Femur (tissue), 1 donor: ENCODE measurements around the gene BLACAT1.

Experiments
- DNase-seq: peaks from one replicate; pipeline ENCODE4 v3.0.0-alpha.2; 2017

BLACAT1 gene

DNA sequence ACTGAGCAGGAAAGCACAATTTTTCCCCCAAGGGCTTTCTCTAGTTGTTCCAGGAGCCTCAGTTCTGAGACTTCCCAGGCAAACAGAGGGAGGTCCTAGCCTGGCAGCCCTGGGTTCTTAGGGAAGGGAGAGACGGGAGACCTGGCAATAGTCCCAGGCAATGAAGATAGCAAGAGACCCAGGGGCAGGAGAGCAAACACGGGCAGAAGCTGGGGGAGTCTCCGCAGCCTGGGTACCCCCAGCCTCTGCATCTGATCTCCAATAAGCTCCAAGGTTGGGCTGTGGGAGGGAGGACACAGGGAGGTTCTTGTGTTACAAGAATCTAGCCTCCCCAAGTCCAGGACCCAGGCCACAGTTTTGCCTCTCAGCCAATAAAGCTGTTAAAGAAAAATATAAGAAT, 2.4 kb downstream of the BLACAT1 start:
- DNase-seq: no peak

DNA sequence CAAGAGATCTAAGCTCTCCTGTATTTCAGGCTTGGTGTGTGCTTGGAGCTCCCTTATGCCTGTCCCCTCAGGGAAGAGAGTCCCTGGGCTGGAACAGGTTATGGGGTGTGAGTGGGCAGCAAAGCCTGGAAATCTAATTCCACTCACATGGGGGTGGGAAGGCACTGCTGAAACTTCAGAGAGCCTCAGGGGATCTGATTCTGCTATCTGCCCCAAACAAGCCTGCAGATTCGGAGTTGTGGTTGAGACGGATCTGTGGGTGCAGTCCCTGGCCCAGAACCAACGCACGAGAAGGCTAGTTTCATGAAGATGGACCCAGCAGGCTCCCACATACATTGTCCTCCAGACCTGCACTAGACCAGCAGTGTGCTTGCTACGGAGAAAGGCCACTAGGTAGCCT, 2.9 kb downstream of the BLACAT1 start:
- DNase-seq: no peak

GRCh38 chr1:205452364-205452763, 3.5 kb downstream of the BLACAT1 start:
- no peak for DNase-seq

GRCh38 chr1:205451759-205452164, 4.1 kb downstream of the BLACAT1 start:
- DNase-seq: no peak

DNA sequence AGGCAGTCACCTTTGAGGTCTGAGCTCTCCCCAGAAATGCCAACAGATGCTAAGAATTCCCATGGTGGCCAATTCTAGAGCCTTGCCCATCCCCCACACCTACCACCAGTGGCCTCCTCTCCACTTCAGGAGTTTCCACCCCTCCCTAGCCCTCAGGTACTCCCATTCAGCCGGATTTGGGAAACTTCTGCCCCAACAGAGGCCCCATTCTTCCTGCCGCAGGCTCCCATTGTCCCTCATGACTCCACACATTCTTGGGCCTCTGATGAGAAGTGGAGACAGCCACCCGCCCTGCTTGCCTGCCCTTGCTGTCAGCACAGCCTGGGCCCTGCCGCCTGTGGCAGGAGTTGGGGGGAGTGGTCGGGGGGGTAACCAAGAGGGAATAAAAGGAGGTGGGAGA, 4.6 kb downstream of the BLACAT1 start:
- DNase-seq: no peak

GRCh38 chr1:205450448-205450847, 5.4 kb downstream of the BLACAT1 start:
- no peak for DNase-seq

GRCh38 chr1:205449750-205450443, 5.9 kb downstream of the BLACAT1 start:
- DNase-seq: peak; percentile 54

- no peak for DNase-seq
Observed at GRCh38 chr1:205449254-205449749, 6.5 kb downstream of the BLACAT1 start.

DNA sequence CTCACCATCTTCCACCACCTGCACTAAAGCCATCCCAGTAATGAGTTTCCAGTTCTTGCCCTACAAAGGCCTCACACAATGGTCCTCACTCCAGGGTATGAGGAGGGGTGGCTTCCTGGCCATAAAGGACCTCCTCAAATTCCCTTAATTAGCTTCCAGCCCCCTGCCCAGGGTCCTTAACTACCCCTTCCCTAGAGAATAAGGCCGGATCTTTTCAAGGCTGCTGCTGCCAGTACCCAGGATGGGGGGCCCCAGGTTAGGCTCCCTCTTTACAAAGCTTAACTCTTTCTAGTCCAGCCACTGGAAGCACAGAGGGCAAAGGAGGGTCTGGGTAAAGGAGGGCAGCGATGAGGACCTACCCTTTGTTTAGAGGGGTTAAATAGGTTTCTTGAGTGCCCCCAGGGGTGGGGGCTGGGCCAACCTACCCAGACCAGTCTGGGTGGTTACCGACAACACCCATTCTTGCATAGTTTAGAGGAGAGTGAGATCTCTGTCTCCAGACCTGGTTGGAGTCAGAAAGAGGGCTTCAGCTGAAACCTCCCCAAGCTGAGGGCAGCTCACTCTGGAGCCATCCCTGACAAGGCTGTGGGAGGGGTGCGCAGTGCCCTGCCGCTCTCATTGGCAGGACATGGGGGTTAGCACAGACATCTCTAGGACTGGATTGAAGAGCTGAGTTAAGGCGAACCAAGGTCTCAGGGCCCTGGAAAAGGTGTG, 7.1 kb downstream of the BLACAT1 start:
- DNase-seq: no peak

- DNase-seq: no peak
Observed at GRCh38 chr1:205447457-205448341, 8.1 kb downstream of the BLACAT1 start.

GRCh38 chr1:205446828-205447227, 9.0 kb downstream of the BLACAT1 start:
- no peak for DNase-seq

GRCh38 chr1:205445646-205445935, 10.3 kb downstream of the BLACAT1 start:
- no peak for DNase-seq

GRCh38 chr1:205444931-205445645, 10.8 kb downstream of the BLACAT1 start:
- DNase-seq: peak; percentile 88

DNA sequence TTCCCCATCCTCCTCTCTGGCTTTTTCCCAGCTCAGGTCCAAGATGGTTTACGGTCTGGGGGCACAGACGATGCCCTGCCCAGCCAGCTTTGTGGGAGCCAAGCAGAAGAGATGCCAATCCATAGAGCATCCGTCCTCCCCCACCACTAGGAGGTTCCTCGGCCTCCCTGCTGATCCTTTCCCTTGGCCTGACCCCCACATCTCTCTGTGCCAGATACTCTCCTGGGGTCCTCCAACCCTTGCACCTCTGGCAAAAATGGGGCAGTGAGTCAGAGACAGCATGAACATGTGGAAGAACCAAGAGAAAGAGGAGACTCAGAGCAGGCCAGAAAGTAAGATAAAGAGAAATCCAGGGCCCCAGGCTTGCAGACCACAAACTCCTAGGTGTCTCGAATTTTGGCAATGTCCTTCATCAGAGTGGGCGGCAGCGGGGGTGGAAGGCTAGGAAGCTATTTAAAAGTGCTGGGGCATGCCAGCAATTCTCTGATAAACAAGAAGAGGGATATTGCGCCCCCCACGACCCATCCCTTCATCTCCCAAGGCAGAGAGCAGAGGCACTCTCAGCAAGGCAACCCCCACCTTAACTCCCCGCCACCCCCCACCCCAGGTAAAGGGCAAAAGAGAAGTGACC, 11.4 kb downstream of the BLACAT1 start:
- DNase-seq: no peak

- no peak for DNase-seq
Observed at GRCh38 chr1:205443585-205444299, 12.1 kb downstream of the BLACAT1 start.

DNA sequence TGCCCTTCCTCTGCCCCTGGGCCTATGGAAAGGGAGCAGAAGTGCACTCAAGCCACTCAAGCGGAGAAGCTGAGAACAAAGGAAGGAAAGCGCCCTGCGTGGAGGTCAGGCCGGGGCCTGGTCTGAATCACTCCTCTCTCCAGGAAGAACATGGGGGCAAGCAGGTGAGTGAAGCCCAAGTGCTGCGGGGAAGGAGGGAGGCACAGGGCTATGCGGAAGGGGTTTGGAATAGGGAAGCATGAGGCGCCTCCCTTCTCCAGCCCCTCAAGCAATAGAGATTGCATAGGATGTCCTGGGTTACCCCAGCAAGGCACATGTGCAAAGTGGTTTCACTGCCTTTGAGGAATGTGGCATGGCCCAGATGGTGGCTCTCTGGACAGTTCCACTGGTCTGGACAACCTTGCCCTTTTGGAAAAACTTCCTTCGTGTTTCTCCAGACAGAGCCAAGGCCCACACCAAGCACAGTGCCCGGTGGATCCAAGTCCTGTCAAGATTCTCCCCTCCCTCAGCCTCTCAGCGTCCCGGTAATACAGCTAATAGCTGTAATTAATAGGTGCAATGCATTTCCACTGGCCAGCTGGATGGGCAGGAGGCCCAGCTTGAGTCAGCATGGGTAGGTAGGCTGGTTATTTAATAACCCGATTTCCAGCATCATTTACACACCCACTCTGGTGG, 13.7 kb downstream of the BLACAT1 start:
- DNase-seq: no peak

- DNase-seq: no peak
Observed at GRCh38 chr1:205441716-205442050, 14.2 kb downstream of the BLACAT1 start.

GRCh38 chr1:205441318-205441633, 14.6 kb downstream of the BLACAT1 start:
- DNase-seq: no peak

DNA sequence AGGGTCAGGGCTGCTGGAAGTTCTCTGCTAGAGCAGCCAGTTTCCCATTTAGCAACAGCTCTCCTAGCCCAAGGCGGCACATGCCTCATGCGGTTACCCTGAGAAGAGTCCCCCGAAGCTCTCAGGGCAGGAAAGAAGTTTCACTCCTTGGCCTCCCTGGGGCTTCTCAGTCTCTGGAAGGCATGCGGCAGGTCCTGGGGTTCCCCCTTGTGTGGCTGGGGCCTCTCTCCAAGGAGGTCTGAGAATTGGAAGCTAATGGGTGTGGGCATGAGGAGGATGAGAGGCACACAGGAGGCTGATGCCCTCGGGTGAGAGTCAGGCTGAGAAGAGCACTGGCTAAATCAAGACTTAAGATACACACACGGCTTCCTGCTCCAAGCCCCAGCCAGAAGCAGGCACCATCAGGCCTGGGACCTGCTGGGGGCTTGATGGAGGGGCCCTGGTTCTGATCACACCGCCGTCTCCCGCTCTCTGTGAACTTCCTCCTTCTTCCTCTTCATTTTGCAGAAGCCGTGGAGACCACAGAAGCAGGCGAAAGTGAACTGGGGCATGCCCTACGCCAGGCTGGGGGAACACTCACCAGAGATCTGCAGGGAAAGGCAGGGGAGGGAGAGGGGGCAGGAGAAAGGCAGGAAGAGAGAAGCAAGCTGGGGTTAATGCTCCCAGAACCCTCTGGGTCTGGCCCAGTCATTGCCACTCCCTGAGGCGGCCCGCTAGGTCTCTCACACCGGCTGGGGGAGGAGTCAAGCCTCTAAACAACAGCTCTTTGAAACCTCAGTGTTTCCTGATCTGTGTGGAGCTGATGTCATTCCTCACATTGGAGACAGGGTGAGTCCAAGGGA, 15.1 kb downstream of the BLACAT1 start:
- DNase-seq: peak; percentile 44

GRCh38 chr1:205440121-205440475, 15.7 kb downstream of the BLACAT1 start:
- DNase-seq: no peak
